IgD-negative memory B cell (primary cell): ENCODE data around the gene HTR4. TPM values are rescaled to one million over a fixed set of nuclear protein-coding genes. Genes with fewer than 3 reads are reported as not detected.
A peak's percentile ranks its signal among the peaks of the same experiment; 100 is the strongest.

Experiments used
- H3K27ac Mint-ChIP-seq, 3 donors: one replicate each; pipeline ENCODE4 v1.8.0; 2020 to 2022; ENCODE audit warnings: mild to moderate bottlenecking in 3 of 3, mixed read lengths in 3 of 3, moderate library complexity in 1 of 3
- H3K27me3 Mint-ChIP-seq: one replicate; pipeline ENCODE4 v1.8.0; 2021; ENCODE audit warnings: mixed read lengths
- H3K36me3 Mint-ChIP-seq: one replicate; pipeline ENCODE4 v1.8.0; 2020; ENCODE audit warnings: mild to moderate bottlenecking, mixed read lengths
- H3K4me1 Mint-ChIP-seq, 3 donors: one replicate each; pipeline ENCODE4 v1.8.0; 2020 to 2022; ENCODE audit warnings: mixed read lengths in 3 of 3, mild to moderate bottlenecking in 1 of 3
- H3K4me3 Mint-ChIP-seq, 4 donors: one replicate each; pipeline ENCODE4 v1.8.0; 2020 to 2022; ENCODE audit warnings: mild to moderate bottlenecking in 4 of 4, mixed read lengths in 4 of 4, moderate library complexity in 3 of 4
- H3K9me3 Mint-ChIP-seq, 3 donors: one replicate each; pipeline ENCODE4 v1.8.0; 2020 to 2021; ENCODE audit warnings: mixed read lengths in 3 of 3, mild to moderate bottlenecking in 1 of 3
- polyA plus RNA-seq: library from polyadenylated mRNA; unstranded; fragments of 300-500 nt; fragmentation: Illumina TruSeq; gene quantifications from one replicate; pipeline ENCODE4 v1.2.3, GENCODE V29; 2021

HTR4 gene
- polyA plus RNA-seq, 1 donor from 2014 or later: not detected

DNA sequence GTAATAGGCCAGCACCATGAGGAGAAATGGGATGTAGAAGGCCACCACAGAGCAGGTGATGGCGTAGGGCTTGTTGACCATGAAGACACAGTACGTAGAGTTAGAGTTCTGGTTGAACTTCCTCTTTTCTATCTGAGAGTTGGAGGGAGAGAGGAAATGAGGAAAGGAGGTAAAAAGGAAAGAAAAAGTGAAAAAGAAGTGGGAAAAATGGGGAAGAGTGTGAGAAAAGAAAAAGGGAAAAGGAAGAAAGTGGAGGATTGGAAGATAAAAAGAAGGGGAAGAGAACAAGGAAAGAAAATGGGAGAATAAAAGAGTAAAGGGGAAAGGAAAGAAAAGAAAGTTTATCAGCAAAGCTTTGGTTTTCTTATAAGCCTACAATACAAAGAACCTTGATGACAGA is 144.4 kb downstream of the HTR4 start:
- H3K27ac Mint-ChIP-seq: no peak overlapping the region
- peaks cover 0 to 2% (median 0%) of the 10 kb centered on the region in 3 donors for H3K4me1 Mint-ChIP-seq
- H3K4me3 Mint-ChIP-seq: no peak overlapping the region
- no peaks in the 10 kb centered on the region for H3K27me3 Mint-ChIP-seq
- H3K36me3 Mint-ChIP-seq: no peaks in the 10 kb centered on the region
- peaks cover 0 to 3% (median 0%) of the 10 kb centered on the region in 3 donors for H3K9me3 Mint-ChIP-seq

DNA sequence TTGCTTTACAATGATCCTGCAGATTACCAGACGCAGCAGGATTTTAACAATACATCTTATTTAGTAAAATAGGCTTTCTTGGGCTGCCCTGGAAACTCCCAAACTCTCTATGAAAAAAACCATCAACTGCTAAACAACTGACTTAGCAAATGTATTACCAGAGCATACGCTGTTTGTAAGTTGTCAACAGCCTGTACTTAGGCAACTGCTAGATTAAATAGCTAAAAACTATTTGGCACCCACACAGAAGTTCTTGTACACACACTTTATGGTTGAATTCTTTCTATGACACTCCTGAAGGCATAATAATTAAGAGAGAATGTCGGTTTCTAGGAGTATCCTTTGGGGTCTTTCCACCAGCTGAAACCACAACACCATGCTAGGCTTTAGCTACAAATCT is 146.7 kb downstream of the HTR4 start:
- H3K4me1 Mint-ChIP-seq: peaks cover 0 to 3% (median 0%) of the 10 kb centered on the region in 3 donors
- no peak overlapping the region for H3K4me3 Mint-ChIP-seq
- no peak overlapping the region for H3K27ac Mint-ChIP-seq
- peaks cover 0 to 6% (median 1%) of the 10 kb centered on the region in 3 donors for H3K9me3 Mint-ChIP-seq
- peaks cover 1% of the 10 kb centered on the region for H3K36me3 Mint-ChIP-seq
- peaks cover 2% of the 10 kb centered on the region for H3K27me3 Mint-ChIP-seq

DNA sequence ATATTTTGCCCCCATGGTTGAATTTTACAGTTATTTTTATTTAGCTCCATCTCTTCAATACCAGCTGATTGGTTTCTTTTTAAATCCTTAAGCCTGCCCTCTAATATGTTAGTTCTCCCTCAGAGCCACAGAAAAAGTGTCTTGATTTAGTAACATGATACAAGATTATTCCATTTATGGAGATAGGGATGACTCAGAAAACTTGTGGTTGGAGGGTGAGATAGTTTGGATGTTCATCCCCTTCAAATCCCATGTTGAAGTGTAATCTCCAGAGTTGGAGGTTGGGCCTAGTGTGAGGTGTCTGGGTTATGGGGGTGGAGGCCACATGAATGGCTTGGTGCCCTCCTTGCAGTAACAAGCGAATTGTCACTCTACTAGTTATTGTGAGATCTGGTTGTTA is 154.9 kb downstream of the HTR4 start:
- peaks cover 7% of the 10 kb centered on the region for H3K27me3 Mint-ChIP-seq
- peaks cover 0 to 1% (median 0%) of the 10 kb centered on the region in 3 donors for H3K4me1 Mint-ChIP-seq
- H3K36me3 Mint-ChIP-seq: peaks cover 1% of the 10 kb centered on the region
- H3K27ac Mint-ChIP-seq: no peak overlapping the region
- H3K4me3 Mint-ChIP-seq: no peak overlapping the region
- peaks cover 0 to 3% (median 1%) of the 10 kb centered on the region in 3 donors for H3K9me3 Mint-ChIP-seq

DNA sequence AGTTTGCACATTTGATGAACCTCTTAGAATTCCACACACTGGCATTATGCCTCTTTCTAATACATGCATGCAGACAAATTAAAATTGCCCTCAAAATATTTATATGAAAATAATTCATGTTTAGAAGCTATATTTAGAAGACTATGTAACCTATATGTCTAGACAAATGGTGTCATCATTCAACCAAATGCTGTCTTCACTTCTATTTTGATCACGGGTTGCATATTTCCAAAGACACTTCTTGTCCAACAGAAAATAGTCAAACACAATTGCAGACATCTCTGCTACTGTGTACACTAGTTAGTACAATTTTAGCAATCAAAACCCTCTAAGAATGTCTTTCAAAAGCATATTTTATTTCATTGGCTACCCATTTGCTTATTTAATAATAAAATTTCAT is 156.6 kb downstream of the HTR4 start:
- Mint-ChIP-seq H3K4me1 (peaks cover 0 to 1% (median 0%) of the 10 kb centered on the region in 3 donors), H3K4me3 (no peak overlapping the region), H3K27ac (no peak overlapping the region), H3K36me3 (peaks cover under 1% of the 10 kb centered on the region), H3K9me3 (no peaks in the 10 kb centered on the region), H3K27me3 (peaks cover 8% of the 10 kb centered on the region)

DNA sequence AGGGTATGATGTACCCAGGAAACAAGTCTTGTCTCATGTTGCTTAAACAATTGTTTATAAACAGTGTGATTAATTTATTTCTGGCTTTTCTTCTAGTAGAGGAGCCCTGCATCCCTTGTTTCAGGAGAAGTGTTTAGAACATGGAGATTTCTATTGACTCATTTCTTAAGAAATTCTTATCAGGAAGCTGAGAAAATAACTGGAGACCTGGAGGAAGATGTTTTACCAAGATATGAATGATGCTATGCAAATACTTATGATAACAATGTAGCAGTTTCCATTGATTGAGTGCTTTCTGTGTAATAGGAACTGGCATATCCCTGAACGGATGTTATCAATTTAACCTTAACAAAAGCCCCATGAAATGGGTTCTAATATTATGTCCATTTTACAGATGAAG is 162.0 kb downstream of the HTR4 start:
- H3K27ac Mint-ChIP-seq: no peak overlapping the region
- H3K4me1 Mint-ChIP-seq: no peaks in the 10 kb centered on the region
- no peak overlapping the region for H3K4me3 Mint-ChIP-seq
- peaks cover 2% of the 10 kb centered on the region for H3K27me3 Mint-ChIP-seq
- H3K9me3 Mint-ChIP-seq: no peaks in the 10 kb centered on the region
- no peaks in the 10 kb centered on the region for H3K36me3 Mint-ChIP-seq

DNA sequence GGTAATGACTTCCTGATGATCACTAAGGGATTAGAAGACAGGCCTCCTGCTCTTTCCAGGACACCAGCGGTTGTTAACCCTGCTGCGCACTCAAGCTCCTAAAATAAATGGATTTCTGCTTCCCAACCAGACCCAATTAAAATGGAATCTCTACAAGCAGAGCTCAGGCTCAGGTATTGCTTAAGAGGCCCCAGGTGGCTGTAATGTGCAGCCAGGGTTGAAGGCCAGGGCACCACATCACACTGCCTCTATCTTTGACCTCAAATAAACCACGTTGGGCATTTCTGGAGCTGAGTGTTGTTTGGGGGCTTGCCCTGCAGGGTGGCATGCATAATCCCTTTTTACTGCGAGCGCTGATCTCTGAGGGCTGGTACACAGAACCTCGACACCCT is 162.5 kb downstream of the HTR4 start:
- H3K4me3 Mint-ChIP-seq: no peak overlapping the region
- H3K9me3 Mint-ChIP-seq: no peaks in the 10 kb centered on the region
- H3K4me1 Mint-ChIP-seq: no peaks in the 10 kb centered on the region
- no peaks in the 10 kb centered on the region for H3K36me3 Mint-ChIP-seq
- H3K27ac Mint-ChIP-seq: no peak overlapping the region
- H3K27me3 Mint-ChIP-seq: peaks cover 2% of the 10 kb centered on the region

DNA sequence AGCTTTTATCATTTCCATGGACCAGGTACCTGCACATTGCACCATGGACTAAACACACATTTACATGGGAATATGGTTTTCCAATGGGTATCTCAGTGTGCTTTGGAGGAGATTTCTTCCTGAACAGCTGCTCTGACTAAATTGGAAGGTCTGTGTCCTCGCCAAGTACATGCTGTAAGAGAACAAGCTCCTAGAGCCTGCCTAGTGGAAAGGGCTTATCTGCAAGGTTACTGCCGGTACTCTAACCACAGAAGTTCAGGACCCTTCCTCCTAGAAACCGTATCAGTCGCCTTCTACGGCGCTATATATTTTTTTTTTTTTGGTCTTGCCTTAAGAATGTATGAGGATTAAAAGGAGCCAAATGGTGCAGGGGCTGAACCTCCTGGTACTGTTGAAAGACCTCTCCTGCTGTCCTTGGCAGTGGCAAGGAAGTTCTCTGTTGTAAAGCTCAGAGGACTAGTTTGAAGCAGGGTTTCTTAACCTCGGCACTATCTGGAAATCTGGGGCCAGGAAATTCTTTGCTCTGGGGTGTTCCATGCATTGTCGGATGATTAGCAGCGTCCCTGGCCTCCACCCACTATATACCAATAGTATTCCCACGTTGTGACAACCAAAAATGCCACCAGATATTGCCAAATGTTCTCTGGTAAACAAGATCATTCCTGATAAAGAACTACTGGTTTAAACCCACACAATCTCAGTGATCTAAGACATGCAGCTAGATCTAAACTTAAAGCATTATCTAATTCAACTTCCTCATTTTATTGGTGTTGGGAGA is 163.1 kb downstream of the HTR4 start:
- no peaks in the 10 kb centered on the region for H3K36me3 Mint-ChIP-seq
- no peak overlapping the region for H3K27ac Mint-ChIP-seq
- H3K27me3 Mint-ChIP-seq: peaks cover 2% of the 10 kb centered on the region
- no peak overlapping the region for H3K4me3 Mint-ChIP-seq
- no peaks in the 10 kb centered on the region for H3K4me1 Mint-ChIP-seq
- no peaks in the 10 kb centered on the region for H3K9me3 Mint-ChIP-seq

DNA sequence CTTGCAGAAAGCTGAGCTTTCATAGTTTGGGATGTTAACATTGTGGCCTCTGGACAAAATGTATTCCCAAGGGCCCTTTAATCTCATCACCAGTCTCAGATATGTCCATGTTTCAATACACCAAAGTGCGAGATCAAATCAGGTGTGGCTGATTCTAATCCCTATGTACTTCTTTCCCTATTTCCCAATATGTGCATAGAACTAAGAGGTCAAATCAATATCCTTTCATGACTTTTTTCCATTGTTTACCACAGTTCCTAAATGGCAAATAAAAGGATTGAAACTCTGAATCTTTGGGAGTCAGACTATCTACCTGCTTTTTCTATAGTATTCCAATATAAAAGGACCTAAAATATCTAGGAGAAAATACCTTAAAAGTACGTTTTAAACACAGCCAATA is 165.6 kb downstream of the HTR4 start:
- H3K9me3 Mint-ChIP-seq: no peaks in the 10 kb centered on the region
- no peaks in the 10 kb centered on the region for H3K4me1 Mint-ChIP-seq
- no peaks in the 10 kb centered on the region for H3K36me3 Mint-ChIP-seq
- no peak overlapping the region for H3K4me3 Mint-ChIP-seq
- no peaks in the 10 kb centered on the region for H3K27me3 Mint-ChIP-seq
- H3K27ac Mint-ChIP-seq: no peak overlapping the region

DNA sequence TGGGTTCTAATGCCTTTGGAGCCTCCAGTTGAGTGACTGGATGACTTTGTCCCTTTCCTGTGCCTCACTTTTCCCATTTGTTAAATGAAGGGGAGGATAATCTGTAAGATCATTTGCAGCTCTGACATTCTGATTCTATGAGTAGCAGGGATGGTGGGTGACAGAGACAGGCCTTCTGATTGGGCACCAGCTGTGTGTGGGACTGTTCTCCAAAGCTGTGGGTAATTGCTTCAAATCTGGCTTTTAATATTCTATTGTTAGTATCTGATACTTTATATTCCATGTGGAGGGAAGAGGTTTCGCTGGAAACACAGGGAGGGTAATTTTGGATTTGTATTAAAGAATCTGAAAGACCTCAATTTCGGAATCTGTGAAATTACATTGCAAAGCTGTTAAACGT is 167.9 kb downstream of the HTR4 start:
- peaks cover 0 to 4% (median 1%) of the 10 kb centered on the region in 3 donors for H3K4me1 Mint-ChIP-seq
- H3K27ac Mint-ChIP-seq: no peak overlapping the region
- H3K9me3 Mint-ChIP-seq: no peaks in the 10 kb centered on the region
- no peaks in the 10 kb centered on the region for H3K36me3 Mint-ChIP-seq
- H3K4me3 Mint-ChIP-seq: no peak overlapping the region
- peaks cover 4% of the 10 kb centered on the region for H3K27me3 Mint-ChIP-seq

DNA sequence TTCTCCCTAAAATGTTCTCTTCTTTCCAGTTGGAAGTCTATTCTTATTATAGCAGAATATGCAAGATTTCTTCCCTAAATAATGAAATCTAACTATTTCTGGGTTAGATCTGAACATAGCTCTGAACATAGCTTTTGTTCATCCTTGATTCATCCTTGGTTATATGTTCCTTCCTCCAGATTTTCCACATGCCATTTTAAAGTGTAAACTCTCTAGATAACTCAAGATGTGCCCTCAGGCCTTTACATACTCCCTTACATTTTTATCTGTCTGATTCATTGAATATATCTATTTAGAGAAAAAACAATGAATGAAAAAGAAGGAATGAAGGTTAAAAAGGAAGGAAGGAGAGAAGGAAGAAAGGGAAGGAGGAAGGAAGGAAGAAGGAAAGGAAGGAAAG is 169.7 kb downstream of the HTR4 start:
- no peaks in the 10 kb centered on the region for H3K36me3 Mint-ChIP-seq

DNA sequence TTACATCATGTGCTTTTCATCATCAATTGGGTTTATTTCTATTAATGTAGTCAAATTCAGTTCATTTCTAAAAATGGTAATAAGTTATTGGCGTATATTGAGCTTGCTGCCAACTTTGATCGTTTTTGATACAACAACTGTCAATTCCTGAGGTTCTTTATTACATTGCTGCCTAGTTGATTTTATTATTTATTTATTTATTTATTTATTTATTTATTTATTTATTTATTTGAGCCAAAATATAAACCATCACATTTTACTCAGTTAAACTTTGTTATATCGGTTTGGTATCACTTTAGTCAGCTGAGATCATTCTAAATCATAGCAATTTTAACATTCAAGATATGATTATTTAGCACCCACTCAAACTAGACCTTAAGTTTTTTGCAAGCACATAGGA is 170.6 kb downstream of the HTR4 start:
- no peak overlapping the region for H3K4me3 Mint-ChIP-seq

More for the DNA sequence above, 169.7 kb downstream of the HTR4 start:
- Mint-ChIP-seq H3K4me3 (no peak overlapping the region), H3K4me1 (peaks cover 0 to 4% (median 1%) of the 10 kb centered on the region in 3 donors), H3K9me3 (no peaks in the 10 kb centered on the region), H3K27ac (peak overlapping the region in 1 of 3 donors; percentile 3), H3K27me3 (peaks cover 4% of the 10 kb centered on the region)

DNA sequence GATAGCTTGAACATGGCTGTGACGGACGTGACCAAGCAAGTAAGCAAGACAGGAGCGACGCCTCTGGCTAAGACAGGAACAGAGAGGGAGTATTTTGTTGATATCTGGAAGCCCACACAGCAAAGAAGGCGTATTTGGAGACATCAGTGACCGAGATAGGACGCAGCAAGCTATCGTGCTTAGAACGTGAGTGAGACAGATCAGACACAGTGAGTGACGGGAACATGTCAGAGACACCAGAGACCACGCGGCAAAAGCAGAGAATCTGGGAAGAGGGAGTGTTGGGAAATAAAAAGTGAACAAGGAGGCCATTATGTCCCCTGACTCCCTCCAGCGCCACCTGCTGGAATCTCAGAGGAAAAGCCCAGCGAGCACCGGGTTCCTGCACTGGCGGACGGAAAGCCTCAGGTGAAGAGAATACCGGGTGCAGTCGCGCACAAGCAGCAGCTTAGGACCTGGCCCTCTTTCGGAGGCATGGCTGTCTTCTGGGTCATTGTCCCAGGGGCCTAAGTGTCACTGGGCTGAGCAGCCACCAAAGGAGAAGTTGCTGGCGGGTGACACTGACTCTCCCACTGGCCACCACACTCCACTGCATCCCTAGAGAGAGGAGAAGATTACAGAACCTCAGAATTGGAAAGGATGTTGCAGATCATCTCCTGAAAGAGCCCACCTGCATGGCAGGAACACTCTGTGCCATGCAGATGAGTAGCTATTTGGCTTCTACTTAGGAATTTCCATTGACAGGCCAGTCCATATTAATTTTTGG is 171.4 kb downstream of the HTR4 start:
- no peaks in the 10 kb centered on the region for H3K36me3 Mint-ChIP-seq
- H3K4me3 Mint-ChIP-seq: no peak overlapping the region
- peaks cover 10% of the 10 kb centered on the region for H3K27me3 Mint-ChIP-seq
- peaks cover 0 to 4% (median 1%) of the 10 kb centered on the region in 3 donors for H3K4me1 Mint-ChIP-seq
- no peak overlapping the region for H3K27ac Mint-ChIP-seq
- H3K9me3 Mint-ChIP-seq: no peaks in the 10 kb centered on the region

More for the DNA sequence above, 170.6 kb downstream of the HTR4 start:
- H3K27ac Mint-ChIP-seq: no peak overlapping the region
- H3K27me3 Mint-ChIP-seq: peaks cover 6% of the 10 kb centered on the region
- no peaks in the 10 kb centered on the region for H3K9me3 Mint-ChIP-seq
- peaks cover 0 to 4% (median 1%) of the 10 kb centered on the region in 3 donors for H3K4me1 Mint-ChIP-seq
- no peaks in the 10 kb centered on the region for H3K36me3 Mint-ChIP-seq

DNA sequence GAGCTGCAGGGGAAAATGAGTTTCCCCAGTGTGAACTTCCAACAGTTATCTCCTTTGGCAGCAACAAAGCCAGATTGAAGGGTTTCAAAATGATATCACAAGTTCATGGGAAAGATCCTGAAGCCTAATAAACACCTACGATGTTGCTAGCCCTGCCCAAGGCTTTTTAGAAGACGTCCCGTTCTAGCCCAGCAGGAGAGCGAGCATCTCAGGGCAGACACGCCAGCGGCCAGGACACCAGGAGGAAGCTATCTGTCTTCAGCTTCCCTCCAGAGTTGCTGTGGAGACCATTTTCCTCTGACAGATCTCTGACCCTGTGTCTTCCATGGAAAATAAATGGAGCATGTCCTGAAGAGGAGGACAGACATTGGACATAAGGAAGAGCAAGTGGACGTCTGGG is 172.1 kb downstream of the HTR4 start:
- Mint-ChIP-seq H3K9me3 (no peaks in the 10 kb centered on the region), H3K4me1 (peaks cover 0 to 4% (median 1%) of the 10 kb centered on the region in 3 donors), H3K4me3 (no peak overlapping the region), H3K27ac (peak overlapping the region in 1 of 3 donors; percentile 57), H3K27me3 (peaks cover 13% of the 10 kb centered on the region), H3K36me3 (no peaks in the 10 kb centered on the region)

DNA sequence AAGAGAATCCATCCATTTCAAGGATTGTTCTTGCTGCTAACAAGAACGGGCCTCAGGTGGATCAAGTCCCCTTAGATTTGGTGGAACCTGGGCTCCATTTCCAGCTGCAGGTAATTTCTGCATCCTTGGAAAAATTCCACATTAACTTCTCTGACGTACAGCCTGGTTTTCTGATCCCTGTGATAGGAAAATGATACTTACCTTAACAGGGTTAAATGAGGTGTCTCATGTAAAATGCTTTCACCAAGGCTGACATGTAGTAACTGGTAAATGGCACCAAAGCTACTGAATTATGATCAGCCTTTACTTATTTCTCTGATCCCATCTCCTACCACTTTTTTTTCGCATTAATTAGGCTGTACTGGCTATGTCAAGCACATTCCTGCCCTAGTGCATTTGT is 176.9 kb downstream of the HTR4 start:
- no peaks in the 10 kb centered on the region for H3K9me3 Mint-ChIP-seq
- no peak overlapping the region for H3K4me3 Mint-ChIP-seq
- no peak overlapping the region for H3K27ac Mint-ChIP-seq
- H3K4me1 Mint-ChIP-seq: peaks cover 0 to 1% (median 0%) of the 10 kb centered on the region in 3 donors
- H3K36me3 Mint-ChIP-seq: no peaks in the 10 kb centered on the region
- peaks cover 15% of the 10 kb centered on the region for H3K27me3 Mint-ChIP-seq

DNA sequence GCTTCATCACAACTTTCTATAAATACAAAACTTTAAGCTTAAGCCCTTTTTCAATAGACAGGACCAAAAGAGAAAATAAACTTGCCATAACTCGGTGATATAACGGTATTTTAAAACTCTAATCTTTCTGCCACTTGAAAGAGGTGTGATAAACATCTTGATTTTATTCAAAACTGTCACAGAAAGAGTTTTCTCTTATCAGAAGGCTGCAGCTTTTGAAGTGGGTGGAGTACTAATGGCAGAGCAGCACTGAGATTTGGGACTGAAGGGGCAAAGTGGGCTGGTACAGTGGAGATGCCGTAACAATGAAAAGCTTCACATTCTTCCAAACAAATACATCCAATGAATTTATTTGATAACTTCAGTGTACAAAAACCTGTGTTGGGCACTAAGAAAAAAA is 178.0 kb downstream of the HTR4 start:
- peaks cover 15% of the 10 kb centered on the region for H3K27me3 Mint-ChIP-seq
- H3K4me1 Mint-ChIP-seq: no peaks in the 10 kb centered on the region
- H3K4me3 Mint-ChIP-seq: no peak overlapping the region
- H3K9me3 Mint-ChIP-seq: no peaks in the 10 kb centered on the region
- no peak overlapping the region for H3K27ac Mint-ChIP-seq
- H3K36me3 Mint-ChIP-seq: no peaks in the 10 kb centered on the region
